Spleen (tissue), 7 donors: ENCODE data around the gene HOXD12.

Experiments used
- CTCF ChIP-seq, 11 experiments: fragments of 200-600 bp in 7 of 11; fragments of 450-650 bp in 4 of 11; sonication (generic) in 4 of 11; IDR thresholded peaks in 8 of 11; conservative IDR thresholded peaks in 3 of 11; 1 replicate in 7 of 11; 2 replicates in 4 of 11; pipeline versions ENCODE4 v1.4.0 to v1.8.0; 2016 to 2021; ENCODE audit warnings: antibody characterized with exemption in 11 of 11, inconsistent platforms in 4 of 11, mild to moderate bottlenecking in 1 of 11
- POLR2A ChIP-seq, 3 donors: fragments of 450-650 bp; IDR thresholded peaks; one replicate each; pipeline ENCODE4 v1.5.1; 2017; ENCODE audit warnings: antibody characterized with exemption in 3 of 3, mild to moderate bottlenecking in 1 of 3
- POLR2AphosphoS5 ChIP-seq, 3 donors: sonication (generic); formaldehyde crosslinking; IDR thresholded peaks; one replicate each; pipeline ENCODE4 v1.5.1; 2017; ENCODE audit warnings: antibody characterized with exemption in 3 of 3
- donor health status: DM: no; HTN: no; CAD: no; lungs with moderate emphysema.
- donor health status: DM: no; HTN: no; CAD: no.
- donor health status: DM: no; HTN: no; CAD: no.

GRCh38 chr2:176138923-176139660, 39.5 kb downstream of the HOXD12 start:
- TF ChIP-seq CTCF (IDR thresholded peaks at IDR 0.05 in 8 of 11, conservative IDR thresholded peaks at IDR 0.05 in 3 of 11) (no peak), POLR2A (IDR thresholded peaks at IDR 0.05) (no peak), POLR2AphosphoS5 (IDR thresholded peaks at IDR 0.05) (peak in 1 of 3 donors; percentile 22)
